Lower lobe of right lung (tissue), 2 donors: Measurements from ENCODE around the gene PI4K2A. TPM values are rescaled to one million over a fixed set of nuclear protein-coding genes. Genes with fewer than 3 reads are reported as not detected.

Experiments used
- ATAC-seq, 2 donors: fragments of 200-7000 bp; cut with Tn5 transposase; one replicate each; pipeline ENCODE4 v1.9.1; 2020 to 2022; ENCODE audit warnings: mild to moderate bottlenecking in 2 of 2, moderate library complexity in 2 of 2
- DNase-seq: peaks from one replicate; pipeline ENCODE4 v3.0.0-alpha.2; 2020
- H3K27ac ChIP-seq: fragments of 200-600 bp; one replicate; pipeline ENCODE4 v1.8.0; 2022
- H3K27me3 ChIP-seq: fragments of 200-600 bp; one replicate; pipeline ENCODE4 v1.8.0; 2022; ENCODE audit warnings: low read depth
- H3K36me3 ChIP-seq: fragments of 200-600 bp; one replicate; pipeline ENCODE4 v1.8.0; 2022; ENCODE audit warnings: mild to moderate bottlenecking
- H3K4me1 ChIP-seq: fragments of 200-600 bp; one replicate; pipeline ENCODE4 v1.8.0; 2022
- H3K4me3 ChIP-seq: fragments of 200-600 bp; one replicate; pipeline ENCODE4 v1.8.0; 2022; ENCODE audit warnings: mild to moderate bottlenecking
- H3K9me3 ChIP-seq: fragments of 200-600 bp; one replicate; pipeline ENCODE4 v1.8.0; 2022
- CTCF ChIP-seq: fragments of 200-600 bp; IDR thresholded peaks from one replicate; pipeline ENCODE4 v1.8.0; 2022; ENCODE audit warnings: antibody characterized with exemption, mild to moderate bottlenecking
- intact Hi-C: fragments of 100-400 bp; cut with DNase I; formaldehyde crosslinking; loops from one replicate; pipeline ENCODE4 v1.11.0; 2022
- total RNA-seq: library from RNA; stranded (reverse); fragmentation: NEBNext Ultra II Directional; extraction: Animal tissue kit (Norgen Biotek cat#: 25700); gene quantifications from one replicate; pipeline ENCODE4 v1.2.1, GENCODE V29; 2021
- donor health status: DM: no; HTN: yes; CAD: no; lungs with severe emphysema.

Gene PI4K2A
- total RNA-seq, 1 donor from 2014 or later: 29.7 TPM

- no peaks in the 10 kb centered on the region for H3K4me1 ChIP-seq
- no peak overlapping the region for H3K27ac ChIP-seq
- DNase-seq (no peak), ATAC-seq (no peak)
- H3K36me3 ChIP-seq: peaks cover 89% of the 10 kb centered on the region
- no peak for TF ChIP-seq CTCF
- no peaks in the 10 kb centered on the region for H3K9me3 ChIP-seq
- intact Hi-C loops: no loop called here
- no peaks in the 10 kb centered on the region for H3K27me3 ChIP-seq
- H3K4me3 ChIP-seq: no peak overlapping the region
These were observed 29.1 kb downstream of the PI4K2A start for GRCh38 chr10:97669571-97669970.

- H3K36me3 ChIP-seq: peaks cover 88% of the 10 kb centered on the region
- H3K4me1 ChIP-seq: peaks cover 7% of the 10 kb centered on the region
- no peak for TF ChIP-seq CTCF
- intact Hi-C loops: no loop called here
- no peak overlapping the region for H3K27ac ChIP-seq
- ATAC-seq: no peak
- H3K27me3 ChIP-seq: no peaks in the 10 kb centered on the region
- no peak overlapping the region for H3K4me3 ChIP-seq
- DNase-seq: no peak
- H3K9me3 ChIP-seq: no peaks in the 10 kb centered on the region
These were observed 33.5 kb downstream of the PI4K2A start for GRCh38 chr10:97673736-97674525.

- Histone ChIP-seq H3K36me3 (peaks cover 86% of the 10 kb centered on the region), H3K4me1 (peaks cover 7% of the 10 kb centered on the region), H3K27me3 (no peaks in the 10 kb centered on the region), H3K27ac (no peak overlapping the region), H3K9me3 (no peaks in the 10 kb centered on the region), H3K4me3 (no peak overlapping the region)
- DNase-seq (no peak), ATAC-seq (no peak)
- TF ChIP-seq CTCF: no peak
- intact Hi-C loops: no loop called here
These were observed 34.8 kb downstream of the PI4K2A start for GRCh38 chr10:97675222-97675621.

GRCh38 chr10:97676770-97677581 lies 36.5 kb downstream of the PI4K2A start:
- no peak for DNase-seq
- intact Hi-C loops: no loop called here
- peak; percentile 88 to 89 for ATAC-seq
- Histone ChIP-seq H3K27me3 (no peaks in the 10 kb centered on the region), H3K36me3 (peaks cover 70% of the 10 kb centered on the region), H3K4me1 (peaks cover 9% of the 10 kb centered on the region), H3K27ac (no peak overlapping the region), H3K9me3 (no peaks in the 10 kb centered on the region), H3K4me3 (no peak overlapping the region)
- TF ChIP-seq CTCF: peak; percentile 91

GRCh38 chr10:97679594-97679993 lies 39.1 kb downstream of the PI4K2A start:
- TF ChIP-seq CTCF: no peak
- no peaks in the 10 kb centered on the region for H3K9me3 ChIP-seq
- H3K36me3 ChIP-seq: peaks cover 51% of the 10 kb centered on the region
- H3K4me3 ChIP-seq: no peak overlapping the region
- intact Hi-C loops: no loop called here
- peaks cover 29% of the 10 kb centered on the region for H3K4me1 ChIP-seq
- no peak for DNase-seq
- no peak for ATAC-seq
- H3K27ac ChIP-seq: no peak overlapping the region
- no peaks in the 10 kb centered on the region for H3K27me3 ChIP-seq
